H1 (cell line): Measurements from ENCODE around the gene PIK3R3.

Experiments used
- ASH2L ChIP-seq: fragments of 200-600, 300-600 bp; sonication (generic); IDR thresholded peaks from one replicate; pipeline ENCODE4 v1.7.1; 2017; ENCODE audit warnings: low read length
- JUN ChIP-seq: IDR thresholded peaks from 2 replicates; pipeline ENCODE4 v1.6.1; 2011; ENCODE audit warnings: low read depth, mild to moderate bottlenecking, improper control_type of control experiment, low read length
- TF ChIP-seq, protein P1 (sequence below), 3 experiments: IDR thresholded peaks; 1 replicate in 2 of 3; 2 replicates in 1 of 3; pipeline versions ENCODE4 v1.5.1 to v1.6.1; 2011; ENCODE audit warnings: low read length in 3 of 3, mild to moderate bottlenecking in 3 of 3, inconsistent platforms in 2 of 3, low read depth in 1 of 3, moderate library complexity in 1 of 3; ENCODE audit not compliant: insufficient read depth in 1 of 3; ENCODE audit errors: control extremely low read depth in 1 of 3

DNA sequence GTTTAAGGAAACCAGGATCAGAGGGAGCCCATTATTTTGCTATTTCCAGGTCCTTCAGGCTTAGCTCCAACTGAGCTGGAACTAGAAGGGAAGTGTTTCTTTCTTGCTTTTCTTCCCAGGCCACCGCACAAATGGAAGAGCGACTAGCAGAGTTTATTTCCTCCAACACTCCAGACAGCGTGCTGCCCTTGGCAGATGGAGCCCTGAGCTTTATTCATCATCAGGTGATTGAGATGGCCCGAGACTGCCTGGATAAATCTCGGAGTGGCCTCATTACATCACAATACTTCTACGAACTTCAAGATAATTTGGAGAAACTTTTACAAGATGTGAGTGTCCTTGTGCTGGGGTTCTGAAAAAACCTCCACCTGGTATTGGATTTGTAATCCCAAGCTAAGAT lies 121.8 kb downstream of the PIK3R3 start:
- TF ChIP-seq JUN (no peak), ASH2L (no peak)
- TF ChIP-seq, protein P1, sequence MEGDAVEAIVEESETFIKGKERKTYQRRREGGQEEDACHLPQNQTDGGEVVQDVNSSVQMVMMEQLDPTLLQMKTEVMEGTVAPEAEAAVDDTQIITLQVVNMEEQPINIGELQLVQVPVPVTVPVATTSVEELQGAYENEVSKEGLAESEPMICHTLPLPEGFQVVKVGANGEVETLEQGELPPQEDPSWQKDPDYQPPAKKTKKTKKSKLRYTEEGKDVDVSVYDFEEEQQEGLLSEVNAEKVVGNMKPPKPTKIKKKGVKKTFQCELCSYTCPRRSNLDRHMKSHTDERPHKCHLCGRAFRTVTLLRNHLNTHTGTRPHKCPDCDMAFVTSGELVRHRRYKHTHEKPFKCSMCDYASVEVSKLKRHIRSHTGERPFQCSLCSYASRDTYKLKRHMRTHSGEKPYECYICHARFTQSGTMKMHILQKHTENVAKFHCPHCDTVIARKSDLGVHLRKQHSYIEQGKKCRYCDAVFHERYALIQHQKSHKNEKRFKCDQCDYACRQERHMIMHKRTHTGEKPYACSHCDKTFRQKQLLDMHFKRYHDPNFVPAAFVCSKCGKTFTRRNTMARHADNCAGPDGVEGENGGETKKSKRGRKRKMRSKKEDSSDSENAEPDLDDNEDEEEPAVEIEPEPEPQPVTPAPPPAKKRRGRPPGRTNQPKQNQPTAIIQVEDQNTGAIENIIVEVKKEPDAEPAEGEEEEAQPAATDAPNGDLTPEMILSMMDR (IDR thresholded peaks at IDR 0.05; ENCODE audit: control extremely low read depth in 1 of 3, insufficient read depth in 1 of 3, low read depth in 1 of 3, low read length in 3 of 3), result no peak
